Endodermal cell (in vitro differentiated cells): ENCODE data around the gene IGFLR1. TPM values are rescaled to one million over a fixed set of nuclear protein-coding genes. Genes with fewer than 3 reads are reported as not detected.

ENCODE experiments used
- DNase-seq: peaks from one replicate; pipeline ENCODE4 v3.0.0-alpha.2; 2017
- H3K27ac ChIP-seq: 2 replicates; pipeline ENCODE4 v1.5.1; 2013; ENCODE audit warnings: mild to moderate bottlenecking, low read depth, low read length, moderate library complexity
- H3K27me3 ChIP-seq: 2 replicates; pipeline ENCODE4 v1.6.1; 2013; ENCODE audit warnings: mild to moderate bottlenecking, low read length, moderate library complexity; ENCODE audit not compliant: insufficient read depth, control insufficient read depth, poor library complexity, severe bottlenecking
- H3K36me3 ChIP-seq: 2 replicates; pipeline ENCODE4 v1.7.0; 2013; ENCODE audit warnings: mild to moderate bottlenecking, low read length, moderate library complexity; ENCODE audit not compliant: control insufficient read depth, insufficient read depth
- H3K4me1 ChIP-seq: one replicate; pipeline ENCODE4 v1.7.0; 2013; ENCODE audit warnings: low read length; ENCODE audit not compliant: control insufficient read depth, insufficient read depth
- H3K4me3 ChIP-seq: 2 replicates; pipeline ENCODE4 v1.5.1; 2013; ENCODE audit warnings: mild to moderate bottlenecking, low read length, moderate library complexity
- H3K9ac ChIP-seq: 2 replicates; pipeline ENCODE4 v1.6.1; 2013; ENCODE audit warnings: mild to moderate bottlenecking, low read length, moderate library complexity; ENCODE audit not compliant: poor library complexity, severe bottlenecking; ENCODE audit errors: extremely low read depth
- H3K9me3 ChIP-seq: 2 replicates; pipeline ENCODE4 v1.6.1; 2013; ENCODE audit warnings: mild to moderate bottlenecking, low read length, moderate library complexity; ENCODE audit not compliant: control insufficient read depth
- H3K27ac Mint-ChIP-seq: 2 replicates; pipeline ENCODE4 v1.8.0; 2020; ENCODE audit warnings: mixed read lengths
- H3K27me3 Mint-ChIP-seq: 2 replicates; pipeline ENCODE4 v1.8.0; 2021; ENCODE audit warnings: mild to moderate bottlenecking, mixed read lengths; ENCODE audit not compliant: insufficient read depth
- H3K36me3 Mint-ChIP-seq: 2 replicates; pipeline ENCODE4 v1.8.0; 2020; ENCODE audit warnings: low read depth, mixed read lengths
- H3K4me1 Mint-ChIP-seq: 2 replicates; pipeline ENCODE4 v1.8.0; 2020; ENCODE audit warnings: mixed read lengths
- H3K4me3 Mint-ChIP-seq: 2 replicates; pipeline ENCODE4 v1.8.0; 2020; ENCODE audit warnings: mild to moderate bottlenecking, moderate library complexity, mixed read lengths
- H3K9me3 Mint-ChIP-seq: 2 replicates; pipeline ENCODE4 v1.8.0; 2020; ENCODE audit warnings: mild to moderate bottlenecking, mixed read lengths
- whole genome bisulfite sequencing, 2 experiments: methylation state at CpG; one replicate each; pipeline versions ENCODE4 v1.1.5 to v1.1.7; 2013; ENCODE audit warnings: missing lambda C conversion rate in 2 of 2, mixed read lengths in 1 of 2; ENCODE audit not compliant: insufficient coverage in 1 of 2, insufficient read length in 1 of 2; 5-methylcytosine and 5-hydroxymethylcytosine counted together
- total RNA-seq, 2 donors: library from RNA; stranded (reverse); fragmentation: NEBNext Ultra II Directional in 1 of 2; extraction: Animal tissue kit (Norgen Biotek cat#: 25700) in 1 of 2; gene quantifications; 2 replicates in 1 of 2; 3 replicates in 1 of 2; pipeline ENCODE4 v1.2.1, GENCODE V29; 2021
- TF ChIP-seq, protein P1 (sequence below): fragments of 200-600 bp; sonication (generic); conservative IDR thresholded peaks from 2 replicates; pipeline ENCODE4 v1.5.0; 2021; ENCODE audit warnings: antibody characterized with exemption, mild to moderate bottlenecking

IGFLR1 gene
- total RNA-seq, 2 donors from 2014 or later: 4.6 to 7.1 TPM

DNA sequence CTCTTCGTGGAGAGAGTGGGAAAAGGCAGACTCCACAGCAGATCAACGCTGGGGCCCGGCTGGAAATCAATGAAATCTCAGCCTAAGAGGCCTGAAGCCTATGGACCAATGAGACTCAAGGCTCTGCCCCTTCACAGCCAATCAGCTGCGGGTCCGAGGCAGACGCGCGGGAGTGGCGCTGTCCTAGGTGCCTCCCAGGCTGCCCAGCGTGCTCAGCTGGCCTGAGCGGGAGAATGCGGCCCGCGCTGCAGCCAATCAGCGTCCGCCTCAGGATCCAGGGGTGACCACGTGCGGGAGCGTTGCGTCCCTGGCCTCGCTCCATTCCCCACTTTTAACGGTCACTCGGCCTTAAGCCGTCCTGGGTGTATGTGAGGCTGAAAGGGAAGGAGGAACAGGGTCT is 38.0 kb downstream of the IGFLR1 start, which contains the start of gene ZBTB32:
Gene ZBTB32, plus strand, starts transcription at position 341 of the 400 bp plus-strand sequence. CDS start 10,069 bp downstream, outside the sequence.
- 37 to 43% methylated on average over 22 to 24 of the region's 24 CpGs for WGBS, 2 experiments

DNA sequence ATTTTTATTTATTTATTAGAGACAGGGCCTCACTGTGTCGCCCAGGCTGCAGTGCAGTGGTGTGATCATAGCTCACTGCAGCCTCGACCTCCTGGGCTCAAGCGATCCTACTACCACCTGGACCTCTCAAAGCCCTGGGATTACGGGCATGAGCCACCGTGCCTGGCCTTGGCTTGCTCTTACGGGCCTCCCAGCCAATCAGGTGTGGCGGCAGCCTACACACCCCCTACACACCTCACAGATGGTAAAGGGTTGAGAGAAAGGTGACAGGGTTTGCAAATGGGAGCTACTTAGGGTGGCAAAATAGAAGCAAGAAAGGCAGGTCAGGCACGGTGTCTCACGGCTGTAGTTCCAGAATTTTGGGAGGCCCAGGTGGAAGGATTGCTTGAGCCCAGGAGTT is 38.9 kb downstream of the IGFLR1 start:
- Mint-ChIP-seq H3K9me3 (no peaks in the 10 kb centered on the region), H3K27me3 (peaks cover 26% of the 10 kb centered on the region), H3K27ac (no peak overlapping the region), H3K4me1 (peaks cover 2% of the 10 kb centered on the region), H3K4me3 (peak overlapping the region; percentile 57), H3K36me3 (no peaks in the 10 kb centered on the region)
- H3K9ac ChIP-seq: no peak overlapping the region
- peak; percentile 71 for DNase-seq
- H3K4me1 ChIP-seq: no peaks in the 10 kb centered on the region
- no peak overlapping the region for H3K4me3 ChIP-seq
- H3K36me3 ChIP-seq: no peaks in the 10 kb centered on the region
- H3K9me3 ChIP-seq: no peaks in the 10 kb centered on the region
- no peak overlapping the region for H3K27ac ChIP-seq
- 68 to 70% methylated on average over 5 to 8 of the region's 9 CpGs for WGBS, 2 experiments
- TF ChIP-seq, protein P1, sequence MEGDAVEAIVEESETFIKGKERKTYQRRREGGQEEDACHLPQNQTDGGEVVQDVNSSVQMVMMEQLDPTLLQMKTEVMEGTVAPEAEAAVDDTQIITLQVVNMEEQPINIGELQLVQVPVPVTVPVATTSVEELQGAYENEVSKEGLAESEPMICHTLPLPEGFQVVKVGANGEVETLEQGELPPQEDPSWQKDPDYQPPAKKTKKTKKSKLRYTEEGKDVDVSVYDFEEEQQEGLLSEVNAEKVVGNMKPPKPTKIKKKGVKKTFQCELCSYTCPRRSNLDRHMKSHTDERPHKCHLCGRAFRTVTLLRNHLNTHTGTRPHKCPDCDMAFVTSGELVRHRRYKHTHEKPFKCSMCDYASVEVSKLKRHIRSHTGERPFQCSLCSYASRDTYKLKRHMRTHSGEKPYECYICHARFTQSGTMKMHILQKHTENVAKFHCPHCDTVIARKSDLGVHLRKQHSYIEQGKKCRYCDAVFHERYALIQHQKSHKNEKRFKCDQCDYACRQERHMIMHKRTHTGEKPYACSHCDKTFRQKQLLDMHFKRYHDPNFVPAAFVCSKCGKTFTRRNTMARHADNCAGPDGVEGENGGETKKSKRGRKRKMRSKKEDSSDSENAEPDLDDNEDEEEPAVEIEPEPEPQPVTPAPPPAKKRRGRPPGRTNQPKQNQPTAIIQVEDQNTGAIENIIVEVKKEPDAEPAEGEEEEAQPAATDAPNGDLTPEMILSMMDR: no peak
- peaks cover 11% of the 10 kb centered on the region for H3K27me3 ChIP-seq

More for the DNA sequence above, 38.0 kb downstream of the IGFLR1 start, which contains the start of gene ZBTB32:
- Mint-ChIP-seq H3K9me3 (no peaks in the 10 kb centered on the region), H3K36me3 (no peaks in the 10 kb centered on the region), H3K4me1 (peaks cover 2% of the 10 kb centered on the region), H3K27me3 (peaks cover 26% of the 10 kb centered on the region), H3K27ac (no peak within 1 kb of the TSS), H3K4me3 (no peak within 1 kb of the TSS)
- no peak within 1 kb of the TSS for H3K4me3 ChIP-seq
- H3K9ac ChIP-seq: no peak within 1 kb of the TSS
- H3K9me3 ChIP-seq: no peaks in the 10 kb centered on the region
- TF ChIP-seq, protein P1: no peak
- peaks cover 11% of the 10 kb centered on the region for H3K27me3 ChIP-seq
- no peaks in the 10 kb centered on the region for H3K36me3 ChIP-seq
- no peak within 1 kb of the TSS for H3K27ac ChIP-seq
- peak; percentile 91 for DNase-seq
- H3K4me1 ChIP-seq: no peaks in the 10 kb centered on the region

DNA sequence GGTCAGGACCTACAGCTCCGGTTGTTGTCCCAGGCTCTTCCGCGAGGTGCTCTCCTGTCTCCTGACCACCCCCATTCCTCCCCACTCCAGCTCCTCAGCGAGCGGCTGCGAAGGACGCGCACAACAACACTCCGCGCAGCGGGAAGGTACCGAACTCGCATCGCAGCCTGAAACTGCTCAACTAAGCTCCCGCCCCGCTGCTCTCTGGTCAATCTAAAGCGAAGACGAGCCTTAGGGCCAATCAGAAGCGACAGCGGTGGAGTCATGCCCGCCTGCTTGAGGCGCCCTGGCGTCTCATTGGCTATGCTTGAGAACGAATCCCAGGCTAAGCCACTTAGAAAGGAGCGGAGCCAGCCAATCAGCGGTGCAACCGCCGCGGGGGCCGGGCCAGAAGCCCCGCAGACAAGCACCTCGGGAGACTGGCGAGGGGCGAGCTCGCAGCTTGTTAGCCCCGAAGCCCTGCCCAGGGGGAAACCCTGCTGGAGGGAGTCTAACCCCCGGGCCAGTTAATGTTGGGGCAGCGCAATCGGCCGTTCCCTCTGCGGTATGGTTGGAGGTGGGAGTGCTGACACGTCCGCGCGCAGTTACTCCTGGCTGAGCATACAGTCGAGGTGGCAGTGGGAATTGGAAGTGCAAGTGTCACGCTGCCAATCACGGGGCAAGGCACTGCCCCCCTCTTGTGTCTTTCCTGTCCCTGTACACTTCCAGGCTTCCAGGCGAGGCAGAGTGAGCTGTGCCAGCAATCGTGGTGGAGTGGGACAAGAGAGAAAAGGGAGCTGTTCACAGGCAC is 39.8 kb downstream of the IGFLR1 start:
- DNase-seq: peak; percentile 99
- no peaks in the 10 kb centered on the region for H3K4me1 ChIP-seq
- H3K9ac ChIP-seq: peak overlapping the region; percentile 25
- H3K27ac ChIP-seq: no peak overlapping the region
- peaks cover 26% of the 10 kb centered on the region for H3K27me3 Mint-ChIP-seq
- 1 to 6% methylated on average over 7 to 50 of the region's 50 CpGs for WGBS, 2 experiments
- H3K27me3 ChIP-seq: peaks cover 11% of the 10 kb centered on the region
- peak overlapping the region; percentile 85 for H3K4me3 ChIP-seq
- TF ChIP-seq, protein P1: no peak
- no peaks in the 10 kb centered on the region for H3K9me3 ChIP-seq
- H3K36me3 Mint-ChIP-seq: no peaks in the 10 kb centered on the region
- no peaks in the 10 kb centered on the region for H3K36me3 ChIP-seq
- peak overlapping the region; percentile 90 for H3K27ac Mint-ChIP-seq
- peak overlapping the region; percentile 57 for H3K4me3 Mint-ChIP-seq
- H3K4me1 Mint-ChIP-seq: peaks cover 2% of the 10 kb centered on the region
- no peaks in the 10 kb centered on the region for H3K9me3 Mint-ChIP-seq
